Stimulated activated naive CD8-positive, alpha-beta T cell treated with anti-CD3 and anti-CD28 coated beads, Interleukin-15, Interleukin-2, amounts not matched to agents 100 U/mL and 50 U/mL, for 24 hours (primary cell): ENCODE measurements around the gene WDR35.
"Not testable (repeated sequence)": the region's sequence is repeated elsewhere in the genome, so short reads cannot be mapped to it uniquely, and the experiment has no call there.

ENCODE experiments used
- ATAC-seq: fragments of 150-1000 bp; cut with Tn5 transposase; one replicate; pipeline ENCODE4 v1.10.0; 2021
- DNase-seq: peaks from one replicate; pipeline ENCODE4 v3.0.0; 2021

WDR35 gene

GRCh38 chr2:19937004-19937403, 52.9 kb downstream of the WDR35 start:
- ATAC-seq, result no peak
- no peak for DNase-seq

DNA sequence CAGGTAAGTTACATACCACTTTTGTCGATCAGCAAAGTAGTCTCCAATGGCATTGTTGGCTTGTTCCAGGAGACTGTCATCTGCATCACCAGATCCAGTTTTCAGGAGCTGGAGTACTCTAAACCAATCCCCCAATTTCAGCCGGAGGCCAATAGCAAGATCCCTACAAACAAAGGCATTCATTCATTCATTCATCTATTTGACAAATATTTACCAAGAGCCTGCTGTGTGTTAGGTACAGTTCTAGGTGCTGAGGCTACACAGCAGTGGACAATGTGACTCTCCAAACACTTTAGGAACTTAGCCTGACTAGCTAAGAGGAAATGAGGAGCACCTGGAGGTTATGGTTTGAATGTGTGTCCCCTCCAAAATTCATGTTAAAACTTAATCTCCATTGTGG, 53.7 kb downstream of the WDR35 start:
- ATAC-seq (no peak), DNase-seq (no peak)

GRCh38 chr2:19933351-19933981, 56.4 kb downstream of the WDR35 start:
- no peak for ATAC-seq

GRCh38 chr2:19932928-19933327, 57.0 kb downstream of the WDR35 start:
- ATAC-seq, result no peak
- no peak for DNase-seq

More at GRCh38 chr2:19933351-19933981, 56.4 kb downstream of the WDR35 start:
- DNase-seq, result no peak

GRCh38 chr2:19929226-19929625, 60.7 kb downstream of the WDR35 start:
- no peak for ATAC-seq
- no peak for DNase-seq

DNA sequence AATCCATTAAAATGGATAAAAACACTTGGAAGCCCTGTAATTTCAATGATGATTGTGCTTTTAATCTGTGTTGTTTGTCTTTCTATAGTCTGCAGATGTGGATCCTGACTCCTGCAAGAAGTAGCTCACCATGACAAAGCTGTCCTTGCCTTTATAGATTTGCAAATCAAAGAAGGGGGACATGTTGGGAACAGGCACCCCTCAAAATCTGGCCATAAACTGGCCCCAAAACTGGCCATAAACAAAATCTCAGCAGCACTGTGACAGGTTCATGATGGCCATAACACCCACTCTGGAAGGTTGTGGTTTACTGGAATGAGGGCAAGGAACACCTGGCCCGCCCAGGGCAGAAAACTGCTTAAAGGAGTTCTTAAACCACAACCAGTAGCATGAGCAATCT, 62.1 kb downstream of the WDR35 start:
- not testable (repeated sequence) for ATAC-seq, DNase-seq

DNA sequence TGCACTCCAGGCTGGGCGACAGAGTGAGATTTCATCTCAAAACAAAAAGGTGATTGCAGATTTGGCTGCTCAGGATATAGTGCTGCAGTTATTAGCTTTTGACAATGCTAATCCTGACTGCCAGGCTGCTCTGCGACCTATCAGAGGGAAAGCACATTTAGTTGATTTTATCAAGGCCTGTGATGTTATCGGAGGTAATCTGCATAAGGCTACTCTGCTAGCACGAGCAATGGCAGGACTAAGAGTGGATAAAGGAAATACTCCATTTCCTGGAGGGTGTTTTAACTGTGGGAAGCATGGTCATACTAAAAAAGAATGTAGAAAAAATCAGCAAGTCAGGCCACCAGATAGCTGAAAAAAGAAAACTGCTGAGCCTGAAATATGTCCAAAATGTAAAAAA, 65.4 kb downstream of the WDR35 start:
- DNase-seq, ATAC-seq: not testable (repeated sequence)

DNA sequence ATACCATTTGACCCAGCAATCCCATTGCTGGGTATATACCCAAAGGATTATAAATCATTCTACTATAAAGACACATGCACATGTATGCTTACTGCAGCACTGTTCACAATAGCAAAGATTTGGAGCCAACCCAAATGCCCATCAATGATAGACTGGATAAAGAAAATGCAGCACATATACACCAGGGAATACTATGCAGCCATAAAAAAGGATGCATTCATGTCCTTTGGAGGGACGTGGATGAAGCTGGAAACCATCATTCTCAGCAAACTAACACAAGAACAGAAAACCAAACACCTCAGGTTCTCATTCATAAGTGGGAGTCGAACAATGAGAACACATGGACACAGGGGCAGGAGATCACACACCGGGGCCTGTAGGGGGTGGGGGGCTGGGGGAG, 67.7 kb downstream of the WDR35 start:
- DNase-seq, result not testable (repeated sequence)

GRCh38 chr2:19916385-19916950, 73.4 kb downstream of the WDR35 start:
- DNase-seq (no peak), ATAC-seq (no peak)

More for the DNA sequence above, 67.7 kb downstream of the WDR35 start:
- ATAC-seq, result not testable (repeated sequence)

GRCh38 chr2:19914266-19914975, 75.5 kb downstream of the WDR35 start:
- ATAC-seq, result no peak

GRCh38 chr2:19911808-19912509, 77.9 kb downstream of the WDR35 start:
- DNase-seq, result no peak
- ATAC-seq, result no peak

More at GRCh38 chr2:19914266-19914975, 75.5 kb downstream of the WDR35 start:
- no peak for DNase-seq

DNA sequence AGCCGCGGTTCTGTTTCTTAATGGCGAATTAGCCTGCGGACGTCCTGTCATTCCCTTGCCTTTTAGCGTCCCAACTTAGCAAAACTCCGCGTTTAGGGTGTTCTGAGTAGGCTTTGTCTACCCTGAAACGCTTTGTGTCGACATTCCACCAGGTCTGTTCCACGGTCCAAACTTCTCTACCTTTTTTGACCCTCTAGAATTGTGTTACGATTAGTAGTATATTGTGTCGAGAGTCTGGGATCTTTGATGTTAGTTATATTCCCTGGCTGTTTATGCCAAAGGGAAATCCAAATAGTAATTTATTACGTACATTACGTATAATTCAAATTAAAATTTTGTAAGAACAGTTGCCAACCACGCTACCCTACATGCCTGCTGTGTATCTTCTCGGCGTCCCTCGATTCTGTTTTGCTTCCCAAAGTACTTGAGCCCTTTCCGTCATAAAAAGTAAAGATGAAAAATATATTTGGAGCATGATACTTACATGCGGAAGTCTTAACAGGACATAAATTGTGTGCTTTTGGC, 87.6 kb downstream of the WDR35 start:
- ATAC-seq, result no peak

DNA sequence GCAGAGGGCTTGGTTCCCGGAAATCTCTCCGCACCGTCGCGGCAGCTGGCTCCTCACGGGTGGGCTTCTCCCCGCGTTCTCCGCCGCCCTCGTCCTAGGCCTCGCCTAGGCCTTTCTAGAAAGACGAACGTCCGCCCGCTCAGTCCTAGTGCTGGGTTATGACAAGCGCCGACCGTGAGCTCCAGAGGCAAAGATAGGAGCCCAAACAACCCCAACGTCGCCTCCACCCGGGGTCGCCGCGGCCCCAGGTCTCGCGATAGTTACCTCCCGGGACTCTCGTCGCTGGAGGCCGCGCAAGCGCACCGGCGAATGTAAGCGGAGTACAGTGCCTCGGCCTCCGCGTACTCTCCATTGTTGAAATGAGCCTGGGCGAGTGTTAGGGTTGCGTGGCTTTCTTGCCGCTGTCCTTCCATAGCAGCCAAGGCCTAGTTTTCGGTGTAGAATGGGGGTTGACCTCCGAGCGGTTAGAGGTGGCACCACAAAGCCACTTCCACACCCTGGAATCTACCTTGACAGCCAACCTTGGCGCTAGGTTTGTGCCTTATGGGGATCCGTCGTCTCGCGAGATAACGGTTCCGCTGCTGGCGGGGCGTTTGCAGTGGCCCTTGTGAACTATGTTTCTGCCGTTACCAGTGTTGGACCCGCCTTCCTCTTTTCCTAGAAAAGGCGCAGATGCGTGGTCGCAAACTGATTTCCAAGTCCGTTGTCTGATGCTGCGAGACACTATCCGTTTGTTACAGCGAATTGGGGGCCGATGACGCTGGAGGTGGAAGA, 88.3 kb downstream of the WDR35 start, which contains the start of gene TTC32:
Gene TTC32 (minus strand): TSS at position 542 of the 774 bp plus-strand sequence. CDS start 129 bp downstream, at position 413.
- DNase-seq (peak; percentile 91), ATAC-seq (peak; percentile 88)

More for the DNA sequence above, 87.6 kb downstream of the WDR35 start:
- DNase-seq, result no peak

DNA sequence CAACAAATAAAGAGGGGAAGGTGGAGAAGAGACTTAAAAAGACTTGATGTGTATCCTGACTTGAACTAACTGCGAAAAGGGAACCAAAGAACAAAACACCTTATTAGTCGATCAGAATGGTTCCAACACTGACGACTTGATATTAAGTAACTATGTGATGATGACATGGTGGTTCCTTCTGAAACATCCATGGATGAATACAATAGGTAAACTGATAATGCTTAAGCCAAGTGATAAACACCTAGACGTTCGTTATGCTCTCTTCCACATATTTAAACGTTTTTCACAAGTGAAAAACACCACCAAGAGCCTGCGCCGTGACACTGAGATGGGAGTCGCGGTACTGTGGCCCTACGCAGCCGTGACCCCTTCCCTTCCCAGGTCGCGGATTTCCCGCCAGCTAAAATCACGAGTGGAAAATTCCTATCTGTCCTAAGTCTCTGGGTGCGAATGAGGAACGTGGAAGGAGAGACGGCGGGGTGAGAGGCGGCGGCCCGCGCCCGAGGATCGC, 88.9 kb downstream of the WDR35 start:
- DNase-seq, result no peak
- ATAC-seq, result no peak

DNA sequence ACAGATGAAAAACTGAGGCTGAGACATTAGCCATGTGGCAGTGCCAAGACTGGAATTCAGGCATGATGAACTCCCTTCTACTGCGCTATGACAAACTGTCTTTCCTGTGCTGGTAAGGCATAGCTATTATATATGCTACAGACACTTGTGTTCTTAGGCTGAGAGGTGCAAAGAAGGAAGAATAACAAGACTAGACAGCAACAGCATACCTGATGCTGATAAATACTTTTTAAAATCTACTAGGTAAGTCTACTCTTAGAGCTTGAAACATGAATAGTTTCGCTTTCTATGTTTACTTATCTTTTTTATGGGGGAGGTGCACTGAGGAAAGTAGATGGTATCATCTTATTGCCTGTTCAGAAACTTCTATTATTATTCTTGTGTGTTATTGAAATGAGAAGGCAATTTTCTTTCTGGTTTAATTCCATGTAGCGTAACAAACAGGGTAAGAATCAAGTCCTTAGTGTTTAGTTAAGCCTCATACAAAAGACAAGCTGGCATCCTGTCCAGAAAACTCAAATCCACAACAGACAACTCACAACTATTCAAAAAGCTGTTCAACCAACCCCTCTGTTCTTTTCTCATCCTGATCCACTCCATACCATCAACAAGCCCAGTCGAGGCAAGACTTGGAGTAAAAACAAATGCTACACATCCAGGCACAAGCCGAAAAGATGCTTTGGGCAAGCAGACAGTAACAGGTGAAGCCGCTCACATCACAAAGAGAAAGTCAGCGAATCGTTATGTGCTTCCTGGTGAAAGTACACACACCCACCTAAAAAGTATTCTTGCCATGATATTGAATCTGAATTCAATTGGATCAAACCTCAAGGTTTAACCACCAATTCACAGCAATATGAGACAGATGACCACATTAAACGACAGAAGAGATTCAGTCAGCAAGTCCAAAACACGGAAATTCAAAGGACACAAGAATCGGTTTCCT, 89.6 kb downstream of the WDR35 start:
- ATAC-seq (peak; percentile 7), DNase-seq (peak; percentile 21)

GRCh38 chr2:19898592-19899329, 91.1 kb downstream of the WDR35 start:
- DNase-seq (no peak), ATAC-seq (no peak)

GRCh38 chr2:19897623-19898245, 92.2 kb downstream of the WDR35 start:
- DNase-seq (no peak), ATAC-seq (no peak)

- ATAC-seq (peak; percentile 35), DNase-seq (no peak)
These were observed 94.4 kb downstream of the WDR35 start for GRCh38 chr2:19895535-19895934.
